ENCODE data around the gene ZNF543. TPM values are rescaled to one million over a fixed set of nuclear protein-coding genes. Genes with fewer than 3 reads are reported as not detected.
"Not testable (repeated sequence)": the region's sequence is repeated elsewhere in the genome, so short reads cannot be mapped to it uniquely, and the experiment has no call there.

Gene ZNF543
- total and polyA plus RNA-seq, 2 of the 8 experiments (the other 6 are each of a cell fraction or from before 2014, with no cell fraction given): 1.8 to 9.0 TPM

DNA sequence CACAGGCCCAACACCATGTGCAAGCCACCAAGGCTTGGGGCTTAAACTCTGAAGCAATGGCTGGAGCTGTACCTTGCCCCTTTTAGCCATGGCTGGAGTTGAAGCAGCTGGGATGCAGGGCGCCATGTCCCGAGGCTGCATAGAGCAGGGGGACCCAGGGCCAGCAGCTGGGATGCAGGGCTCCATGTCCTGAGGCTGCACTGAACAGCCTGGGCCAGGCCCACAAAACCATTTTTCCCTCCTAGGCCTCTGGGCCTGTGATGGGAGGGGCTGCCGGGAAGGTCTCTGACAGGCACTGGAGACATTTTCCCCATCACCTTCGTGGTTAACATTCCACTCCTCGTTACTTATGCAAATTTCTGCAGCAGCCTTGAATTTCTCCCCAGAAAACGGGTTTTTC, 53.9 kb downstream of the ZNF543 start (continued):
- TF ChIP-seq, protein P1, sequence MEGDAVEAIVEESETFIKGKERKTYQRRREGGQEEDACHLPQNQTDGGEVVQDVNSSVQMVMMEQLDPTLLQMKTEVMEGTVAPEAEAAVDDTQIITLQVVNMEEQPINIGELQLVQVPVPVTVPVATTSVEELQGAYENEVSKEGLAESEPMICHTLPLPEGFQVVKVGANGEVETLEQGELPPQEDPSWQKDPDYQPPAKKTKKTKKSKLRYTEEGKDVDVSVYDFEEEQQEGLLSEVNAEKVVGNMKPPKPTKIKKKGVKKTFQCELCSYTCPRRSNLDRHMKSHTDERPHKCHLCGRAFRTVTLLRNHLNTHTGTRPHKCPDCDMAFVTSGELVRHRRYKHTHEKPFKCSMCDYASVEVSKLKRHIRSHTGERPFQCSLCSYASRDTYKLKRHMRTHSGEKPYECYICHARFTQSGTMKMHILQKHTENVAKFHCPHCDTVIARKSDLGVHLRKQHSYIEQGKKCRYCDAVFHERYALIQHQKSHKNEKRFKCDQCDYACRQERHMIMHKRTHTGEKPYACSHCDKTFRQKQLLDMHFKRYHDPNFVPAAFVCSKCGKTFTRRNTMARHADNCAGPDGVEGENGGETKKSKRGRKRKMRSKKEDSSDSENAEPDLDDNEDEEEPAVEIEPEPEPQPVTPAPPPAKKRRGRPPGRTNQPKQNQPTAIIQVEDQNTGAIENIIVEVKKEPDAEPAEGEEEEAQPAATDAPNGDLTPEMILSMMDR (IDR thresholded peaks at IDR 0.05; ENCODE audit: control extremely low read depth in 1 of 3, insufficient read depth in 1 of 3, low read depth in 1 of 3, low read length in 3 of 3): no peak
- TF ChIP-seq CBX8 (IDR thresholded peaks at IDR 0.05; ENCODE audit: borderline replicate concordance, low read depth, low read length) (no peak), JUN (IDR thresholded peaks at IDR 0.05; ENCODE audit: low read depth, low read length) (no peak), CREB1 (IDR thresholded peaks at IDR 0.05) (no peak), KDM5A (IDR thresholded peaks at IDR 0.05; ENCODE audit: low read length) (no peak), ASH2L (IDR thresholded peaks at IDR 0.05; ENCODE audit: low read length) (no peak), GTF2F1 (IDR thresholded peaks at IDR 0.05; ENCODE audit: borderline replicate concordance, low read depth, low read length) (no peak), CHD1 (IDR thresholded peaks at IDR 0.05; ENCODE audit: low read depth, low read length) (no peak), BACH1 (IDR thresholded peaks at IDR 0.05; ENCODE audit: low read length) (no peak), POU5F1 (IDR thresholded peaks at IDR 0.05; ENCODE audit: low read depth, low read length) (no peak), PHF8 (conservative IDR thresholded peaks at IDR 0.05; ENCODE audit: low read depth, low read length) (no peak)

DNA sequence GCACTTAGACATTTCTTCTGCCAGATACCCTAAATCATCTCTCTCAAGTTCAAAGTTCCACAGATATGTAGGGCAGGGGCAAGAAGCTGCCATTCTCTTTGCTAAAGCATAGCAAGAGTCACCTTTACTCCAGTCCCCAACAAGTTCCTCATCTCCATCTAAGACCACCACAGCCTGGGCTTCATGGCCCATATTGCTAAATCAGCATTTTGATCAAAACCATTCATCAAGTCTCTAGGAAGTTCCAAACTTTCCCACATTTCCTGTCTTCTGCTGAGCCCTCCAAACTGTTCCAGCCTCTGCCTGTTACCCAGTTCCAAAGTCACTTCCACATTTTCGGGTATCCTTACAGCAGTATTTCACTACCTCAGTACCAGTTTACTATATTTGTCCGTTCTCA, 54.4 kb downstream of the ZNF543 start:
- H3K4ac ChIP-seq (replicated peaks; ENCODE audit: insufficient read length, low read depth, low read length); H3K4me2 ChIP-seq (ENCODE audit: insufficient read depth in 1 of 2, low read depth in 2 of 2, low read length in 2 of 2); H2BK12ac ChIP-seq (ENCODE audit: low read depth, low read length); H2AK5ac ChIP-seq (ENCODE audit: low read depth, low read length); H4K20me1 ChIP-seq (replicated peaks in 1 of 2; ENCODE audit: control insufficient read depth in 1 of 2, insufficient read depth in 2 of 2, low read length in 2 of 2); H3K27me3 ChIP-seq (replicated peaks in 1 of 4; ENCODE audit: control insufficient read depth in 3 of 4, extremely low read depth in 1 of 4, insufficient read depth in 3 of 4, low read length in 3 of 4); H3K27ac ChIP-seq (ENCODE audit: low read depth, low read length); H3K4me3 ChIP-seq (ENCODE audit: extremely low read depth in 1 of 4, insufficient read depth in 2 of 4, low read depth in 3 of 4, low read length in 4 of 4); H2BK5ac ChIP-seq (ENCODE audit: low read depth, low read length); H4K5ac ChIP-seq (ENCODE audit: insufficient read length, low read depth, low read length); H2BK120ac ChIP-seq (replicated peaks; ENCODE audit: low read depth, low read length); H3K23me2 ChIP-seq (ENCODE audit: low read depth, low read length); FAIRE-seq; H4K91ac ChIP-seq (replicated peaks; ENCODE audit: insufficient read length, low read length); DNase-seq (ENCODE audit: low read depth in 1 of 2, low spot score in 2 of 2); H3K79me2 ChIP-seq (ENCODE audit: control insufficient read depth in 1 of 2, insufficient read depth in 2 of 2, low read length in 2 of 2); H4K8ac ChIP-seq (ENCODE audit: extremely low read depth, insufficient read depth, low read length); H3K4me1 ChIP-seq (replicated peaks in 1 of 4; ENCODE audit: control insufficient read depth in 3 of 4, insufficient read depth in 4 of 4, low read length in 3 of 4); H3K18ac ChIP-seq (ENCODE audit: extremely low read depth, low read length); H3K14ac ChIP-seq (ENCODE audit: insufficient read length); H2AFZ ChIP-seq (ENCODE audit: low read length); POLR2A ChIA-PET (ENCODE audit: partially characterized antibody); H3K56ac ChIP-seq (replicated peaks; ENCODE audit: insufficient read length, low read depth, low read length); H2BK20ac ChIP-seq (ENCODE audit: low read length); H3K79me1 ChIP-seq (ENCODE audit: low read depth, low read length); H2BK15ac ChIP-seq (ENCODE audit: low read length); H3K9ac ChIP-seq (replicated peaks in 1 of 4; ENCODE audit: extremely low read depth in 1 of 4, low read depth in 3 of 4, low read length in 3 of 4); H3K23ac ChIP-seq (ENCODE audit: insufficient read length): not testable (repeated sequence)
- Histone ChIP-seq H3K36me3 (ENCODE audit: control insufficient read depth in 2 of 4, insufficient read depth in 4 of 4, low read length in 3 of 4) (peaks cover 0 to 32% (median 0%) of the 10 kb centered on the region in 4 experiments; a peak in 3 of 8 replicates), H3K9me3 (ENCODE audit: insufficient read depth in 2 of 2, low read depth in 1 of 2, low read length in 1 of 2) (peaks cover 35 to 37% of the 10 kb centered on the region in 2 experiments)
- 94% methylated on average over 2 of the region's 2 CpGs; no CpG with 5 or more reads in 1 of the 2 experiments for WGBS, 2 experiments (ENCODE audit: extremely low coverage in 1 of 2, insufficient coverage in 1 of 2, insufficient read length in 1 of 2, insufficient replicate concordance in 2 of 2, low coverage in 1 of 2, low lambda C conversion rate in 2 of 2, missing lambda C conversion rate in 1 of 2)
- CTCF ChIA-PET (ENCODE audit: partially characterized antibody): interaction anchor here (0.6 kb wide), 1 partner anchor 420 kb away, joined by 3 read pairs; no protein-coding TSS in a partner anchor

All from H1 (cell line).